Stromal cell of bone marrow (primary cell): ENCODE results near the gene CCDC7.
"Not testable (repeated sequence)": the region's sequence is repeated elsewhere in the genome, so short reads cannot be mapped to it uniquely, and the experiment has no call there.

Experiments
- DNase-seq: peaks from one replicate; pipeline ENCODE4 v3.0.0-alpha.2; 2012; ENCODE audit warnings: low read depth

CCDC7 gene

GRCh38 chr10:32562695-32563094 lies 116.8 kb downstream of the CCDC7 start:
- not testable (repeated sequence) for DNase-seq

DNA sequence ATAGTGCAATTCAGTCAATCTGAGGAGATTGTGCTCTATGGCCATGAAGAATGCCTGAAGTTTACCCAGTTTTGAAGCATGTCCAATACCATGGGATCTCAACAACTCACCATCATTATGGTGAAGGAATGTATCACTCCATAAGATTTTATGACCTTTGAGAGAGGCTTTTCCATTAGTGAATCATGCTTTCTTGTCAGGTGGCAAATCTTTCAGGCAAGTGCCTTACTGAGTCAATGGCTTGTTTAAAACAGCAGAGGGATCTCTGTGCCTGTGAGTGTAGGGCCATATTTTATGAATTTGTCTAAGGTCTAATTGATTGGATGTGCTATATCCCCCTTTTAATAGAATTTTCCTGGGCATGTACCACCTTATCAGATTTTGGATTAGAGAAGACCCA lies 131.5 kb downstream of the CCDC7 start:
- DNase-seq, result peak; percentile 9

DNA sequence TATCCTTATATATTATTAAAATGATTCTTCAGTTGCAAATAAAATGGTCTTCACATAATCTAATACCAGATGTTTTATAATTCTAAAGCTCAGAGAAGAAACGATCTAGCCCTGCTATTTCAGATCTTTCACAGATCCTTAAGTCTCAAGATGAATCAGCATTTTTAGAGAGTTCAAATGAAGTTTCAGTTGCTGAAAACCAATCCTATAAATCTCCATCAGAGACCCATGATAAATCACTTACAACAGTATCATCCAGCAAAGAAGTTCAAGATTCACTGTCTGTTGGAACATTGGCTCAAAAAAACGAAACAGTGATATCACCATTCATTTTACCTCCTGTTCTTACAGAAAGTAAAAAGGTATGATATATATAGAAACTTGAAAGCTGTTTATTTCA lies 137.0 kb downstream of the CCDC7 start:
- no peak for DNase-seq

- not testable (repeated sequence) for DNase-seq
Measured at GRCh38 chr10:32598022-32598421, 152.1 kb downstream of the CCDC7 start.

- no peak for DNase-seq
Measured at GRCh38 chr10:32600317-32600716, 154.4 kb downstream of the CCDC7 start.

- not testable (repeated sequence) for DNase-seq
Measured at GRCh38 chr10:32601562-32601961, 155.6 kb downstream of the CCDC7 start.

DNA sequence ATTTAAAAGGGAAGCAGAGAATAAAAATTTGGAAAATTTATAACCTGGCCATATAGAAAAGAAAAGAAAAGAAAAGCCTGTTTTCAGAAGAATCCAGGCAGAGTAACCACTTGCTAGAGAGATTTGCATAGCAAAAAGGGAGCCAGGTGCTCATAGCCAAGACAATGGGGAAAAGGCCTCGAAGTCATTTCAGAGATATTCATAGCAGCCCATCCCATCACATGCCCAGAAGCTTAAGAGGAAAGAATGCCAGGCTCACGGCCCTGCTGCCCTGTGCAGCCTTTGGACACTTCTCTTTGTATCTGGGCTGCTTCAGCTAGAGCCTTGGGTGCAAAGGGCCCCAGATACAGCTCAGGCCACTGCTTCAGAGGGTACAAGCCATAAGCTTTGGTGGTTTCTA lies 159.8 kb downstream of the CCDC7 start:
- DNase-seq, result no peak

DNA sequence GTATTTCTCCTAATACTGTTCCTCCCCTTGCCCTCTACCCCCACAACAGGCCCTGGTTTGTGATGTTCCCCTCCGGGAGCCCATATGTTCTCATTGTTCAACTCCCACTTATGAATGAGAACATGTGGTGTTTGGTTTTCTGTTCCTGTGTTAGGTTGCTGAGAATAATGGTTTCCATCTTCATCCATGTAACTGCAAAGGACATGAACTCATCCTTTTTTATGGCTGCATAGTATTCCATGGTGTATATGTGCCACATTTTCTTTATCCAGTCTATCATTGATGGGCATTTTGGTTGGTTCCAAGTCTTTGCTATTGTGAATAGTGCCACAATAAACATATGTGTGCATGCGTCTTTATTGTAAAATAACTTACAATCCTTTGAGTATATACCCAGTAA lies 164.6 kb downstream of the CCDC7 start:
- not testable (repeated sequence) for DNase-seq

GRCh38 chr10:32616438-32616837 lies 170.5 kb downstream of the CCDC7 start:
- no peak for DNase-seq

DNA sequence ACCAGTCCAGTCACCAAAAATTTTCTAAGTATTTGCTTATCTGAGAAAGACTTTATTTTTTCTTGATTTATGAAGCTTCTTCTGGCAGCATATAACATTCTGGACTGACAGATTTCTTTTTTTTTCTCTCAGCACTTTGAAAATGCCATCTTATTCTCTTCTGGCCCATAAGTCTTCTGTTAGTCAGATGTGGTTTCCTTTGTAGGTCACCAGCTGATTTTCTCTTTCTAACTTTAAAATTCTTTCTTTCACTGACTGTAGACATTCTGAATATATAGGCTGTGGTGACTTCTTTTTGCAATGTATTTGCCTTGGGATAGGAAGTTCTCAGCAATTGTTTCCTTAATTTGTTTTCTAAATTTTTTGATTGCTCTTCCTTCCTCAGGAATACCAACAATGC lies 172.5 kb downstream of the CCDC7 start:
- no peak for DNase-seq

GRCh38 chr10:32621969-32622368 lies 176.0 kb downstream of the CCDC7 start:
- DNase-seq, result no peak

DNA sequence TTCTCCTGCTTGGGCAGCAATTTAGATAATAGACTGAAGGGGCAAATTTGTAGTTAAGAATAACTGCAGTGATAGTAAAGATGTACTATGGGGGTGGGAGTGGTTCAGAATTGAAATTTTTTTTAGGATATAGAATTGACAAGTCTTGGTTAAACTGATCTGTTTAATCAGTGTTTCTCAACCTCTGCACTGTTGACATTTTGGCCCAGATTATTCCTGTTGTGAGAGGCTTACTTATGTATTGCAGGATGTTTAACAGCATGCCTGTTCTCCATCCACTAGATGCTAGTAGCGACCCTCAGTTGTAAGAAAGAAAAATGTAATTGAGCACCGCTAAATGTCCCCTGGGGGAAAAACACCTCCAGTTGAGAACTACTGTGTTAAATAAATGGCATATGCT lies 176.5 kb downstream of the CCDC7 start:
- DNase-seq, result no peak

DNA sequence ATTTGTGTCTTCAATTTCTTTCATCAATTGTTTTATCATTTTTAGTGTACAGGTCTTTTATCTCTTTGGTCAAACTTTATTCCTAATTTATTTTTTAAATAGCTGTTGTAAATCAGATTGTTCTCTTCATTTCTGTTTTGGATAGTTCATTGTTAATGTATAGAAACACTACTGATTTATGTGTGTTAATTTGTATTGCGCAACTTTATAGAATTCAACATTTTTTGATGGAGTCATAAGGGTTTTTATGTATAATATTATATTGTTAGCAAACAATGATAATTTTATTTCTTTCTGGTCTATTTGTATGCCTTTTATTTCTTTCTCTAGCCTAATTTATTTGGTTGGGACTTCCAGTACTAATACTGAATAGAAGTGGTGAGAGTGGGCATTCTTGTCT lies 181.2 kb downstream of the CCDC7 start:
- no peak for DNase-seq

DNA sequence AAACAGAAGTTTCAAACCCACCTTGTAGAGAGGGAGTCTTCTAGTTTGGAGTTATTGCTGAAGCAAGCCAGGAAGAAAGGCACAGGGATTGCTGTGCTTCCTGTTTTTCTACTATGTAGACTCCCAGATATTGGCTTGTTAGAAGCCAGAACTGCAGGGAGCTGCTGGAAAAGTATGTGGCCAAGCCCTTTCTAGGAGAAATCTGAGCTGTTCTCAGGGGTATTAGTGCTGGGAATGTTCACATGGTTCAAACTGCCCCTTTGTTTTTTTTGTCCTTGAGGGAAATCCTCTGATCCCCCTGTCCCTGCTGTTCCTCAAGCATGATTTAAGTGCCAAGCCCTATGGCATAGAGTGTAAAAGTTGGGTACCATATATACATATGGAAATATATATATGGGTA lies 184.0 kb downstream of the CCDC7 start:
- no peak for DNase-seq

DNA sequence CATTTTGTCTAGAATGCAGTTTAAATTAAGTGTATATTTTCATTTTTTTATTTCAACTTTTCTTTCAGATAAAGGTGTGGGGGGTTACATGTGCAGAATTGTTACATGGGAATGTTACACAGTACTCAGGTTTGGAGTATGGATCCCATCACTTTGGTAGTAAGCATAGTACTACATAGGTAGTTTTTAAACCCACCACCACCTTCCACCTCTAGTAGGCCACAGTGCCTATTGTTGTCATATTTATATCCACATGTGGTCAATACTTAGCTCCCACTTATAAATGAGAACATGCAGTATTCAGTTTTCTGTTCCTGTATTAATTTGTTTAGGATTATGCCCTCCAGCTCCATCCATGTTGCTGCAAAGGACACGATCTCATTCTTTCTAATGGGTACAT lies 200.6 kb downstream of the CCDC7 start:
- DNase-seq, result no peak

DNA sequence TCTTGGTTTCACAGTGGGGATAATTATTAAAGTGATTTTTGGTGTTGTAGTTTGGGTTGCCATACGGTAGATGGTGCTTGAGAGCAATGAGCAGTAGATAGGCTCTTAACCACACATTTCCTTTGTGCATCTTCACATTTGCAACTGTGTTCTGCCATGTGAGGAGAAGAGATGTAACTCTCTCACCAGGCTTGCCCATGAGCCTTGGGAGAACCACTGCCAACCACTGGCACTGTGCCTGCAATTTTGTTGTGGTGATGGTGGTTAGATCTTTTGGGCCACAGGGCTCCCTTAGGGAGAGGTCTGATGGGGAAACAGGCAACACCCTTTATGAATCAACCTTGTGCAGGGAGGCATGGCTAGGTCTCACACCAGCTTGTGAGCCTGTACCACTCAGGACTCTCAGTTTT lies 204.3 kb downstream of the CCDC7 start:
- peak; percentile 54 for DNase-seq

GRCh38 chr10:32657430-32657829 lies 211.5 kb downstream of the CCDC7 start:
- DNase-seq, result not testable (repeated sequence)

GRCh38 chr10:32661346-32661745 lies 215.4 kb downstream of the CCDC7 start:
- DNase-seq, result no peak

- DNase-seq, result no peak
Measured at GRCh38 chr10:32680803-32681557, 235.0 kb downstream of the CCDC7 start.

GRCh38 chr10:32684291-32684690 lies 238.4 kb downstream of the CCDC7 start:
- no peak for DNase-seq

GRCh38 chr10:32687116-32687515 lies 241.2 kb downstream of the CCDC7 start:
- no peak for DNase-seq

DNA sequence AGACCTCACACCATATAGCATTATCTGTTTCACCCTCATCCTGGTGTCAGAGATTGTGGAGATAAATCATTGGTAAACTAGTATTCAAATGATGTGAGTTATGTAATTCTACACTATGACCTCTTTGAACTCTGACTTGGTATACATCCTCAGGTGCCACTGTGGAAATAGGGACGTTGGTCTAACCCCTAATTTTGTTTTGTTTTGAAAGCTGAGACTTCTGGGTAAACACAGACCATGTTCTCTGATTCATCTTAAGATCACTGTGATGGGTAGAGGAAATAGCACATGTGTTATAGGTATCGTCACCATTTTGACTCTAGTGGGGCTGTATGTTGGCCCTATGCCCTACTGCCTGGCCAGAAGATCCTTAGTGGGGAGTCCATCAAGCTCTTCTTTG lies 241.6 kb downstream of the CCDC7 start:
- no peak for DNase-seq

DNA sequence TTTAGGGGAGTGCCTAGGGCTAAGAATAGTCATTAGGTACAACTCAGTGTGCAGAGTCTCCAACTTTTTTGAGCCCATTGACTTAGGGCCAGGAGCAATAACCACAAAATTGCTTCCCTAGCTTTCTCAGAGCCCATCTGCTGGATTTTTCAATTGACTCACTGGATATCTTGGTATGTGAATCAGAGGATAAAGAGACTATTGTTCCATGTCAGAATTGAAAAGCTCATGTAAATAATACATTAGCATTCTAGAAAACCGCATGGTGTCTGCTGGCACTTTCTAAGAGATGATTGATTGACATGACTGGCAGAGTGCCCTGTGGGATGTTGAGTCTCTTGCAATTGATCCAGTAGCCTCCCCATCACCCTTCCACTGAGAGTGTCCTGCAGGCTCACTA lies 246.2 kb downstream of the CCDC7 start:
- peak; percentile 88 for DNase-seq

DNA sequence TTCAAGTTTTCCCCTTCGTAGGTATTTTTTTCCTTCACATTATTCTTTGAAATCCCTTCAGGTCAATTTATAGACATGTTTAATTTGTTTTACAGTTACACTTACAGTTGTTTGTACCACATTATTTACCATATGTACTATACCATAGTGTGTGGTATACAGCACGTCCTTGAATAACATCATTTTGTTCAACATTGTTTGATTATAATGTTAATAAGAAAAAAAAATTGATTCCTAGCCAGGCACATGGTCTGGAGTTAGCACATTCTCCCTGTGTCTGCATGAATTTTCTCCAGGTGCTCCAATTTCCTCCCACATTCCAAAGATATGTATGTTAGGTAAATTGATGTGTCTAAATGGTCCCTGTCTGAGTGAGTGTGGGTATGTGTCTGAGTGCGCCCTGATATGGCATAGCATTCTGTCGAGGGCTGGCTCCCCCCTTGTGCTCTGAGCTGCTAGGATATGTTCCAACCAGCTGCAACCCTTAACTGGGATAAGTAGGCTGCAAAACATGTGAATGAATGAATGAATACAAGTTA lies 247.6 kb downstream of the CCDC7 start:
- DNase-seq, result no peak
